ENCODE data around the gene SETD1B.

GRCh38 chr12:121861636-121862254 lies 57.9 kb downstream of the SETD1B start:
- no peak for TF ChIP-seq POLR2A (IDR thresholded peaks at IDR 0.05)
- TF ChIP-seq, protein P1, sequence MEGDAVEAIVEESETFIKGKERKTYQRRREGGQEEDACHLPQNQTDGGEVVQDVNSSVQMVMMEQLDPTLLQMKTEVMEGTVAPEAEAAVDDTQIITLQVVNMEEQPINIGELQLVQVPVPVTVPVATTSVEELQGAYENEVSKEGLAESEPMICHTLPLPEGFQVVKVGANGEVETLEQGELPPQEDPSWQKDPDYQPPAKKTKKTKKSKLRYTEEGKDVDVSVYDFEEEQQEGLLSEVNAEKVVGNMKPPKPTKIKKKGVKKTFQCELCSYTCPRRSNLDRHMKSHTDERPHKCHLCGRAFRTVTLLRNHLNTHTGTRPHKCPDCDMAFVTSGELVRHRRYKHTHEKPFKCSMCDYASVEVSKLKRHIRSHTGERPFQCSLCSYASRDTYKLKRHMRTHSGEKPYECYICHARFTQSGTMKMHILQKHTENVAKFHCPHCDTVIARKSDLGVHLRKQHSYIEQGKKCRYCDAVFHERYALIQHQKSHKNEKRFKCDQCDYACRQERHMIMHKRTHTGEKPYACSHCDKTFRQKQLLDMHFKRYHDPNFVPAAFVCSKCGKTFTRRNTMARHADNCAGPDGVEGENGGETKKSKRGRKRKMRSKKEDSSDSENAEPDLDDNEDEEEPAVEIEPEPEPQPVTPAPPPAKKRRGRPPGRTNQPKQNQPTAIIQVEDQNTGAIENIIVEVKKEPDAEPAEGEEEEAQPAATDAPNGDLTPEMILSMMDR (IDR thresholded peaks at IDR 0.05): no peak

Data from prostate gland (tissue), 2 donors.